HG02571 (cell line): Measurements from ENCODE around the gene SAPCD1.

ENCODE experiments used
- ATAC-seq: cut with Tn5 transposase; IDR thresholded peaks from one replicate; pipeline ENCODE4 v1.9.1; 2021; ENCODE audit warnings: mild to moderate bottlenecking, moderate library complexity; ENCODE audit not compliant: unreplicated experiment

SAPCD1 gene

DNA sequence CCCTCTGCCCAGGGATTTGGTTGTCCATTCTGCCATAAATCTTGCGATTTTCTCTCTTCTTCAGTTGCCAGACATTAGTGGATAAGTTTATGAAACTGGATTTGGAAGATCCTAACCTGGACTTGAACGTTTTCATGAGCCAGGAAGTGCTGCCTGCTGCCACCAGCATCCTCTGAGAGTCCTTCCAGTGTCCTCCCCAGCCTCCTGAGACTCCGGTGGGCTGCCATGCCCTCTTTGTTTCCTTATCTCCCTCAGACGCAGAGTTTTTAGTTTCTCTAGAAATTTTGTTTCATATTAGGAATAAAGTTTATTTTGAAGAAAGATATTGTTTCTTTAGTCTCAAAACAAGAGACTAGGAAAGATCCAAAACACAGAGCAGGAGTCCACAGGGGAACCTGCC lies at the start of gene SAPCD1:
TSS of gene SAPCD1 (plus strand) at position 301 of the 400 bp plus-strand sequence. CDS start 399 bp downstream, outside the sequence.
- ATAC-seq = no peak

GRCh38 chr6:31713465-31713864 lies 49.0 kb upstream of the SAPCD1 start:
- ATAC-seq = no peak

GRCh38 chr6:31713991-31714684 lies 48.3 kb upstream of the SAPCD1 start:
- no peak for ATAC-seq

DNA sequence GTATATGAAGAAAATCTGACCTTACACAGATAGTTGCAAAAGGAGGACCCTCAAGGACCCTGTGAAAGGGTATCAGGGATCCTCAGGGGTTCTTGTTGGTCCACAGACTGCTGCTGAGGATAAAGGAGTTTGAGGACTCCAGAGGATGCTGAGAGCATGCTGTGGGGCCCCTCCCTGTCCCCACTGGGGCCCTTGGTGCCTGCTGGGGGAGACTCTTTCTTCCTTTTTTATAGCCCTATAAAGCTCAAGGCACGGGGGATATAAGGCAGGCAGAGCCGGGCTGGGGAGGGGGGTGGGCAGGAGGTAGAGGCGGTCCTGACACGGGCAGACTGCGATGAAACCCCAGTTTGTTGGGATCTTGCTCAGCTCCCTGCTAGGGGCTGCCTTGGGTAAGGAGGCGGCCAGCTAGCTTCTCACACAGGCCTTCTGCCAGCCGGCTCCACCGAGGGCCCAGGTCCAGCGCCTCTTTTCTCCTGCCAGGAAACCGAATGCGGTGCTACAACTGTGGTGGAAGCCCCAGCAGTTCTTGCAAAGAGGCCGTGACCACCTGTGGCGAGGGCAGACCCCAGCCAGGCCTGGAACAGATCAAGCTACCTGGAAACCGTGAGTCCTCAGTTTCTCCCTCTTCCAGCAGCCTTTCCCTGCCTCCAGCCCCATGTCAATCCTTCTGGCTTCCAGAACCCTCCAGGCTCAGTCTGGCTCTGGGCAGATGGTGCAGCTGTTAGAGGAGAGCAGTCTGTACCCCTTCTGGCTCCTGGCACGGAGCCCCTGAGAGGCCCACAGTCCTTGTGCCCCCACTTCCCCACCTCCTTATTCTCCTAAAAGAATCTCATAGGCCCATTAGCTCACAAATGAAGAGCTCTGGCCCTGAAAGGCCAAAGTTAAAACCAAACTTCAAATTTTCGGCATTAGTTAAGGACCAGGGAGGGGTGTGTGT lies 47.2 kb upstream of the SAPCD1 start, which contains the start of gene LY6G6D:
TSS of gene LY6G6D (plus strand) at position 327 of the 937 bp plus-strand sequence. CDS start at position 335, 8 bp downstream.
- no peak for ATAC-seq

DNA sequence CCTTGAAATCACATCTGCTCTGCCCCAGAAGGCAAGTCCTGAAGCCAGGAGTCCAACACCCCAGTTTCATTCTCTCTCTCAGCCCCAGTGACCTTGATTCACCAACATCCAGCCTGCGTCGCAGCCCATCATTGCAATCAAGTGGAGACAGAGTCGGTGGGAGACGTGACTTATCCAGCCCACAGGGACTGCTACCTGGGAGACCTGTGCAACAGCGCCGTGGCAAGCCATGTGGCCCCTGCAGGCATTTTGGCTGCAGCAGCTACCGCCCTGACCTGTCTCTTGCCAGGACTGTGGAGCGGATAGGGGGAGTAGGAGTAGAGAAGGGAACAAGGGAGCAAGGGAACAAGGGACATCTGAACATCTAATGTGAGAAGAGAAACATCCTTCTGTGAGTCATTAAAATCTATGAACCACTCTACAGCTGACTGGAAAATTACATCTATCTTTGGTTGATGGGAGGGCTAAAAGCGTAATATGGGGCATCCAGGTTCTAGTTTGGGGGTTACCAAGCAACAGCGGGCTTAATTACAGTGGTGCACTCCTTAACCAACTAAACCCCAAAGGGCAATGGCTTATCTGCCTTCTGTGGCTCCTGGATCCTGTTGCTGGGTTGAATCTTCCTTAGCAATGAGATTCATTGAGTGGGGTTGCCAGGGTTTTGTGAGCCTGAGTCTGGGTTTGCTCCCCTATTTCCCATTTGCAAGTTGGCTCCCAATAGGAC lies 44.8 kb upstream of the SAPCD1 start:
- no peak for ATAC-seq

GRCh38 chr6:31718265-31718664 lies 44.2 kb upstream of the SAPCD1 start:
- ATAC-seq = no peak

DNA sequence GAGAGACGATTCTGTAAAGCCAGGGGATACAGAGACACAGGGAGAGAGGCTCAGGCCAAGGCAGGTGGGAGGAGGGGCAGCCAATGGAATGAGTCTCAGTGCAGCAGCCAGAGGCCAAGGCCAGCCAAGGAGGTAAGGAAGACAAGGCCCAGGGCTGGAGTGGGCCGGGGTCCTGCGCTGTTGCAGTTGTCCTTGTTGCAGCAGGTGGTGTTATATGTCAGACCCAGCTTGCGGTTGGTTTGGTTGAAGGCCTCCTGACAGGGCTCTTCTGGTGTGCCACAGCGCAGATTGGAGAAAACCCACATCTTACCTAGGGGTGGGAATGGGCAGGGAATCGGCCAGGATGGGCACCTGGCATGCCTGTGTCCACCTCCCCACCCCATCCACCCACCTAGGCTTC lies 43.5 kb upstream of the SAPCD1 start:
- no peak for ATAC-seq

GRCh38 chr6:31720196-31720770 lies 42.2 kb upstream of the SAPCD1 start:
- ATAC-seq = no peak

GRCh38 chr6:31721351-31722020 lies 41.0 kb upstream of the SAPCD1 start, which contains the start of gene LY6G6C:
Gene LY6G6C, minus strand, starts transcription at chr6:31721746. Its CDS starts 67 bp downstream, at chr6:31721679.
- no peak for ATAC-seq

GRCh38 chr6:31722173-31722572 lies 40.3 kb upstream of the SAPCD1 start:
- no peak for ATAC-seq

- no peak for ATAC-seq
Observed at GRCh38 chr6:31723245-31723979, 39.0 kb upstream of the SAPCD1 start, which contains the start of gene MPIG6B. Gene MPIG6B, plus strand, starts transcription at chr6:31723373. Its CDS starts 11 bp downstream, at chr6:31723384.

GRCh38 chr6:31723980-31724691 lies 38.3 kb upstream of the SAPCD1 start:
- no peak for ATAC-seq

- no peak for ATAC-seq
Observed at GRCh38 chr6:31725502-31726350, 36.7 kb upstream of the SAPCD1 start.

DNA sequence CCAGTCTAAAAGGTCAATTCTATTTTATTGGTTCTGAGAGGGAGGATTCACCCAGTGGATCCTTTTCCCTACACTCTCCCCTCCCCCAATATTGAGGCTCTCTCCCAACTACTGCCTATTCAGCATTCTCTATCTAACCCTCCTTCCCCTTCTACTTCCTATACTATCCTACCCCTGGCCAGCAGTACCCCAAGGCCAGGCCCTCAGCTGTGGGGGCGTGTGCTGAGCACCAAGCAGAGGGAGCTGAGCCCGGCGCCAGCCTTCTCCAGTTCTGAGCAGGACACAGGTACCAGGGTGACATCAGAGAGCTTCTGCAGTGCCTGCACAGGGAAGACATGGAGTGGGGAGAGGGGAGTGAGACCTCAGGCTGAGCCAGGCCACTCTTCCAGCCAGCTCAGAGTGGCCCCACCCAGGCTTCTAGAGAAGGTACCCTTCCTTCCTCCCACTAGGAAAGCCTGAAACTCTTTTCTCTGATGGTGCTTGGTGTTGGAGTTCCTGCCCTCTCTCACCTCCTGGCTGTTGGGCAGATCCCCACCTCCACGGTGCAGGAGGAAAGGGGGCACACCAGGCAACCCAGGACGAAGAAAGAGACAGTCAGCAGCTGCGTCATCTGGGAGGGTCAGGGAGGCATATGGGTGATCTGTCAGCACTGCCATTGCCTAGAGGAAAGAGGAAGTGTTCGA lies 35.3 kb upstream of the SAPCD1 start:
- ATAC-seq = no peak

DNA sequence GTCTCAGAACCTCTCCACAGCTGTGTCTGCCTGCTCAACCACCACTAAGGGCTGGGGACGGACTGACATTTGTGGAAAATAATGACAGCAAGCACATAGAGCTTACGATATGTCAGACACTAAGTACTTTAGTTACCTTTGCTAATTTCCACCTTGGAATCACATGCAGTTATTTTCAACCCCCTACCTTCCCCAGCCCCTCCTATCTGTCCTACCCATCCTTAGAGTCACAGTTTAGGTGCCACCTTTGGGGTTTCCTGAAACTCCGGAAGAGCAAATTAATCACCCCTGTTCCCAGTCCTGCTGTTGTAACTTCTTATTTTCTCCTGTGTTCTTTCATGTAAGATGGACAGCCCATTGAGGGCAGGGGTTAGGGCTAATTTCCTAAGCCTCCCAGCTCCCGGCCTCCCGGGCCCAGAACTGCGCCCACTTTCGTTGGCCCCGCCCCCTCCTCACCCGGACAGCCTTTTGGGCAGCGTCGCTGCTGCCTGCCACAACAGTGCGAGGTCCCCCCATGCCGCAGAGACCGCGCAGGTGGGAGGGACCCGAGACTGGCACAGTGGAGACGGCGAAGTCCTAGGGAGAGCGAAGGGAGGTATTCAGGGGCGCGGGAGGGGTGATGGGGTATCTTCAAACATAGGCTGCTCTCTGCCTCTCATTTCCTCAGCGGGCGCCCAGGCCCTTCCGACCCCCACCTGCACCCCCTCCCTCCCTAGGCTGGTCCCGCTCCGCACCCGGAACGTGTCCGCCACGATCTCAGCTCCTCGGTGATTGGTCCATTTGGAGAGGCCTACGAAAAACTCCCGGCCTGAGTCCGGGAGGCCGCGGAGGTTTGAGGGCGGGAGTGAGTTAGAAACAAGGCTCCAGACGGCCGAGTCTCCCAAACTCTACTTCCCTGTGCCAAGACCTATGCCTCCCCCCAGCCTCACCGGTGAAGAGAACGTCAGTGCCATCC lies 34.5 kb upstream of the SAPCD1 start:
- no peak for ATAC-seq
